ENCODE measurements around the gene ACSL4.
"Not testable (repeated sequence)": the region's sequence is repeated elsewhere in the genome, so short reads cannot be mapped to it uniquely, and the experiment has no call there.

ACSL4 gene

GRCh38 chrX:109732807-109733612 lies at the start of gene ACSL4:
ACSL4 (minus strand) TSS chrX:109733257; CDS start chrX:109683363, 49,894 bp downstream.
- peak; percentile 93 for DNase-seq

DNA sequence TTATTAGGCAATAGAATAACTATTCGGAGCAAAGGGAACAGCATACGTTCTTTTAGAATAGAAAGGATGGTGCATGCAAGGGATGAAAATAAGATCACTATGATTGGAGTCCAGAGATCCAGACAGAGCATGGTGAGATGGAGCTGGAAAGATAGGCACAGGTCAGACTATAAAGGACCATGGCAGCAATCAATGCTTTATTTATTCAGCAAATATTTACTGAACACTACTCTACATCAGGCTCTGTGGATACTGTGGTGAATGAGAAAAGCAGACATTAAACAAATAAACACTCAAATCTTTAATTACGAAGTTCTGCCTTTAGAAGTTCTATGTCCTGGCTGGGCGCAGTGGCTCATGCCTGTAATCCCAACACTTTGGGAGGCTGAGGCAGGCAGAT lies 44.7 kb upstream of the ACSL4 start:
- DNase-seq: no peak

DNA sequence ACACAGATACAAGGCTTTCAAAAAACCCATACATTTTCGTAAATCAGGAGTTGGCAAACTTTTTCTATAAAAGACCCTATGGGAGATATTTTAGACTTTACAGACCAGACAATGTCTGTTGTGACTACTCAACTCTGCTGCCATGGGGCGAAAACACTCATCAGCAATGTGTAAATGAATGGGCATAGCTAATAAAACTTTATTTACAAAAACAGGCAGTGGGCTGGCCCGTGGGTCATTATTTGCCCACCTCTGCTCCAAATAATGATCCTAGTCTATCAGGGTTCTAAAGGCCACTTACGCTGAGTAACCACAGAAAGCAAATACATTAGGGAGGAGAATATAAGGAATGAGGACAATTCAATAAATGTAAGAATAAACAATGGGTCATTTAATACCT lies 43.9 kb upstream of the ACSL4 start:
- no peak for DNase-seq

DNA sequence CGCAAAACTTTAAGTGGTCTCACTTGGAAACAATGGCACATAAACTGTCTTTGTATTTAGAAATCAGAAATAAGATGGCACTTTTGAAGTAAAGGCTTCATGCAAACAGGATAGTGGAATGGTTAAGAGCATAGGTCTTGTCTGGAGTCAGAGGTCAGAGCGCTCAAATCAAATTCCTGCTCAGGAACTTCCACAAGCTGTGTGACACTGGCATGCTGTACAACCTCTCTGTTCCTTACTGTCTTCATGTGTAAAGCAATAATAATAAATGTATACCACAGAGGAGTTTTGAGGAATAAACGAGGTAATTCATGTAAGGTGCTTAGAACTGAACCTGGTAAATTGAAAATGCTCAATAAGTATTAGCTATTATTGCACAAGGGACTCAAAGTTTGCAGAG lies 43.4 kb upstream of the ACSL4 start:
- no peak for DNase-seq

DNA sequence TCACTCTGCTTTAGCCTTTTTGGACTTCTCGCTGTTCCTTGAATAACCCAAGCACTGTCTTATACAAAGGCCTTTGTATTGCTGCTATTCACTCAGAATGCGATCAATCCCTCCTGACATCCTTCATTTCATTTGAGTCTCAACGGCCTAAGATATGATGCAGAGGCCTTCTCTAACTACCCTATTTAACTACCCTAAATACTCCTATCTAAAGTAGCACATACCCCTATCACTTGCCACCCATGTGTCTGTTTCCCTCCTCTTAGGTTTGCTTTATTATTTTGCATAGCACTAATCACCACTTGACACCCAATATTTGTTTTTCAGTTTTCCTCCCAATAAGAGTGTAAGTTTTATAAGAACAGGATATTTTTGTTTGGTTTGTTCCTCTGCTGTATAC lies 42.3 kb upstream of the ACSL4 start:
- peak; percentile 61 for DNase-seq

DNA sequence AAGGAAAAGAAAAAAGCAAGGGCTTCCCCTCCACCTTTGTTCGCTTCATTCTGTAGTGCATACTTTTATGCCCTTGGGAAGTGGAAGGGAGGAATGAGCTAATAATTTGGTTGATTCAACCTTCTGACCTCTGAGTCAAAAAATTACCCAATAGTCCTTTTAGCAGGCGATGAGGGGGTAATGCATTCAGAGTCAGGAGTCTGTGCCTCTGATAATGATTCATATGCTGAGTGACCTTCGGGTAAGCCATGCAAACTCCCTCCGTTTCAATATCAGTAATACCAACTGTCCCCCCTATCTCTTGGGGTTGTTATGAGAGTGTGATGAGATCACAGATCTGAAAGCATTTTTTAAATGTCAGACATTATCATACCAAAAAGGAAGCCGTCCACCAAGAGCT lies 41.6 kb upstream of the ACSL4 start:
- peak; percentile 61 for DNase-seq

- no peak for DNase-seq
Measured at GRCh38 chrX:109774136-109774535, 41.1 kb upstream of the ACSL4 start.

DNA sequence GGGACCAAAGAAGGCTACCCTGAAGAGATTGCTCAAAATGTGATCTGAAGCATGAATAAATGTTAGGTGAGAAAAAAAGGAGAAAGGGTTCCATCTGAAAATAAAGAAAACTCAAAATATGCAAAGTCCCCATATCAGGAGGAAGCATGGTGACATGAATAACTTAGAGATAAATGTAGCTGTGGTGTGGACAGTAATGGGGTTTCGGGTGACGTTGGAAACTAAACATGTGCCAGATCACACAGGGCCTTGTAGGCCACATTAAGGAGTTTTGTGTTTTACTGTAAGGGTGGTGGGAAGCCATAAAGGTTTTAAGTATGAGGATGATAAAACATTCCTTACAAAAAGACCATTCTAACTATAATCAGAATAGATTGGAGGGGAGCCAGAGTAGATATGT lies 40.3 kb upstream of the ACSL4 start:
- peak; percentile 34 for DNase-seq

DNA sequence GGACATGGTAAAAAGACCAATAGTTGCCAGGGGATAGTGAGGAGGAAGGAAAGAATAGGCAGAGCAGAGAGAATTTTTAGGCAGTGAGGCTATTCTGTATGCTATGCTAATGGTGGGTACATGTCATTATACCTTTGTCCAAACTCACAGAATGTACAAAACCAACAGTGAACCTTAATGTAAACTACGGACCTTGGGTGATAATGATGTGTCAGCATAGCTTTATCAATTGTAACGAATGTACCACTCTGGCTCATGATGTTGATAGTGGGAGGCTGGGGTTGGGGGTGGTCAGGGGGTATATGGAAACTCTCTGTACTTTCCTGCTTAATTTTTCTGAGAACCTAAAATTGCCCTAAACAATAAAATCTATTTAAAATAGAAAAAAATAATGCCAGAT lies 37.7 kb upstream of the ACSL4 start:
- DNase-seq: no peak

- DNase-seq: no peak
Measured at GRCh38 chrX:109760922-109761250, 27.8 kb upstream of the ACSL4 start.

- peak; percentile 9 for DNase-seq
Measured at GRCh38 chrX:109760209-109760921, 27.3 kb upstream of the ACSL4 start.

DNA sequence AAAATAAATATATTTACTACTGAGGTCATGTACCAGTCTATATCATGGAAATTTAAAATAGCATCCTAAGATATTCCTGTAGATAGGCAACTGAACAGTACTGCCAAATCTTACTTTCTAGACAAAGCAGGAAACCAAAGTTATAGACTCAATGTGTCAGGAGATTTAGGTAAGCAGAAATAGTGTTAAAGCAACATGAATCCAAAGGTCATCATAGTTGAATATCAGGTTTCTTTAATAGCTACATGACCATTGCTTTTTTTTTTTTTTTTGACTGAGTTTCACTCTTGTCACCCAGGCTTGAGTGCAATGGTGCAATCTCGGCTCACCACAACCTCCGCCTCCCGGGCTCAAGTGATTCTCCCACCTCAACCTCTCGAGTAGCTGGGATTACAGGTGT lies 20.2 kb upstream of the ACSL4 start:
- DNase-seq: no peak

DNA sequence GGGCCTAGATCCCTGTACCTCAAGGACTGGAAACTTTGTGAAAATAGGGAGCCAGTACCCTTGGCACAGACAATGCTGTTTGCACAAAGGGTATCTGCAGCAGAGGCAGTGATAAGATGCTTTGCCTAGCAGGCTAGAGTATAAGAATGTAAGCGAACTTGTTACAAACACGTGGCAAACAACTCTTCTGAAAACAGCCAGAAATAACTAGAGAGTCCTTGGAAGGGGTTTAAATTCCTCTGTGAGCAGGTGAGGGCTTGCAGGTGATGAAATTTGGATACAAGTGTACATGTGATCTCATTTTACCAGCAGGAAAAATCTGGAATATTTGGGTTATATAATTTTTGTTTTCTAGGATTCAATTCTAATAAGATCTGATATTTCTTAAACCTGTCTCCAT lies 18.6 kb upstream of the ACSL4 start:
- DNase-seq: no peak

DNA sequence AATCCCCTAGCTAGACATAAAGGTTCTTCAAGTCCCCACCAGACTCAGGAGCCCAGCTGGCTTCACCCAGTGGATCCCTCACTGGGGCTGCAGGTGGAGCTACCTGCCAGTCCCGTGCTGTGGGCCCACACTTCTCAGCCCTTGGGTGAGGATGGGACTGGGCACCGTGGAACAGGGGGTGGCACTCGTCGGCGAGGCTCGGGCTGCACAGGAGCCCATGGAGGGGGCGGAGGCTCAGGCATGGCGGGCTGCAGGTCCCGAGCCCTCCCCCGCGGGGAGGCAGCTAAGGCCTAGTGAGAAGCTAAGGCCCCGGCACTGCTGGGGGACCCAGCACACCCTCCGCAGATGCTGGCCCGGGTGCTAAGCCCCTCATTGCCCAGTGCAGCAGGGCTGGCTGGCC lies 16.1 kb upstream of the ACSL4 start:
- DNase-seq: no peak

DNA sequence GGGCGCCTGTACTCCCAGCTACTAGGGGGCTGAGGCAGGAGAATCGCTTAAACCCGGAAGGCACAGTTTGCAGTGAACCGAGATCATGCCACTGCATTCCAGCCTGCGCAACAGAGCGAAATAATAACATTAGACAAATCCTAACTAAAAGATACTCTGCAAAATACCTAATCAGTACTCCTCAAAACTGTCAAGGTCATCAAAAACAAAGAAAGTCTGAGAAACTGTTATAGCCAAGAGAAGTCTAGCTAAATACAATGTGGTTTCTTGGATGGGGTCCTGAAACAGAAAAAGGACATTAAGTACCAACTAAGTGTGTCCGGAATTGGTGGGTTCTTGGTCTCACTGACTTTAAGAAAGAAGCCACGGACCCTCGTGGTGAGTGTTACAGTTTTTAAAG lies 14.6 kb upstream of the ACSL4 start:
- DNase-seq: no peak

DNA sequence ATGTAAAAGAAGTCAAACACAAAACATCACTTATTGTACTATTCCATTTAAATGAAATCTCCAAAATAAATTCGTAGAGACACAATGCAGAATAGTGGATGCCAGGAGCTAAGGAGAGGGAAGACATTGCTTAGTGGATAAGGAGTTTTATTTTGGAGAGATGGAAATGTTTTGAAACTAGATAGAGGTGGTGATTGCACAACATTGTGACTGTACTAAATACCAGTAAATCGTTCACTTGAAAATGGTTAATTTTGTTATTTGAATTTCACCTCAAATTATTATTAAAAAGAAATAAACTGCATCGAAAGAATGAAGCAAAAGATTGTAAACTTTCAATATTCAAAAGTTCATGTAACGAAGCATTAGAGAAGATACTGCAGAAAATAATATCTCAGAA lies 9.7 kb upstream of the ACSL4 start:
- no peak for DNase-seq

DNA sequence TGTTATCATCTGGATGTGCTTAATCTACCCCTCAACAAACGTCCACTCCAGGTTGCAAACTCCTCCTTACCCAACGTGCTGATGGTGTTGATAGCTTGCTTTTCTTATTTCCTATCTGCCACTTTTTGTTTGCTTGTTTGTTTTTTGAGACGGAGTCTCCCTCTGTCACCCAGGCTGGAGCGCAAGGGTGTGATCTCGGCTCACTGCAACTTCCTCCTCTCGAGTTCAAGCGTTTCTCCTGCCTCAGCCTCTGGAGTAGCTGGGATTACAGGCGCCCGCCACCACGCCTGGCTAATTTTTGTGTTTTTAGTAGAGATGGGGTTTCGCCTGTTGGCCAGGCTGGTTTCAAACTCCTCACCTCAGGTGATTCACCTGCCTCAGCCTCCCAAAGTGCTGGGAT lies 7.8 kb upstream of the ACSL4 start:
- DNase-seq: not testable (repeated sequence)

DNA sequence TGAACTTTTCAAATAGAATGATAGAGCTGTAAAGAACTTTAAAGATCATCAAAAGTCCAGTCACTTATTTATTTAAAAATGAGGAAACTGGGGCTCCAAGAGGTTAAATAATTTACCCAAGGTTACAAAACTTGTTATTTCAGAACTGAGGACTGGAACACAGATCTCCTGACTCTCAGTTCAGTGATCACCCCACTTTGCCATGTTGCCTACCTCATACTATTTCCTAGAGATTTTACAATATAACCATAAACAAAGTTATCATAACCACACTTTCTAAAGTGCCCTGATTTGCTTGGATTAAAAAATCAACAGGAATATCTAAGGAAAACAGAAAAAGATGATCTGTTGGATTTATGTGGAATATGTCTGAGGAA lies 7.4 kb upstream of the ACSL4 start:
- no peak for DNase-seq

GRCh38 chrX:109739625-109740432 lies 6.8 kb upstream of the ACSL4 start:
- DNase-seq: peak; percentile 58

GRCh38 chrX:109735202-109735744 lies 2.2 kb upstream of the ACSL4 start:
- DNase-seq: no peak

GRCh38 chrX:109733613-109734083 lies 591 bp upstream of the ACSL4 start:
- DNase-seq: peak; percentile 75

- peak; percentile 65 for DNase-seq
Measured at GRCh38 chrX:109732017-109732801, 848 bp downstream of the ACSL4 start.

DNA sequence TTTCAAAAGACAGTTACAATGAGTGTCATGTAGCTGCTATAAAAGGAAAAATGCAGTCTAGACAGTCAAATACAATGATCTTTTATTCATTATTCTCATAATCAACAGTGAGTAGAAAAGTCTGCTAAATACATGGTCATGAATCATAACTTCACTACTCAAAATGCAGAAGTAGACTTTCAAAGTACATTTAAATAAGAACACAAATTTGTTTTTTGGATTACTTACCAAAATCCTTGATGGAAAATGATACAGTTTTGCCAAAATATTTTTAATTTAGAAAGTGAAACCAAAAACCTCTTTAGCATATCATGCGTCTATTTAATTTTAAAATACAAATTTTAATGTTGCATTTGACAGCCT lies 4.9 kb downstream of the ACSL4 start:
- DNase-seq: peak; percentile 40

All from OCI-M1 (cell line).